GM21717 (cell line): ENCODE results near the gene KCTD19.

Experiments used
- ATAC-seq: cut with Tn5 transposase; IDR thresholded peaks from one replicate; pipeline ENCODE4 v1.9.1; 2021; ENCODE audit warnings: mild to moderate bottlenecking, moderate library complexity; ENCODE audit not compliant: unreplicated experiment

The KCTD19 gene

DNA sequence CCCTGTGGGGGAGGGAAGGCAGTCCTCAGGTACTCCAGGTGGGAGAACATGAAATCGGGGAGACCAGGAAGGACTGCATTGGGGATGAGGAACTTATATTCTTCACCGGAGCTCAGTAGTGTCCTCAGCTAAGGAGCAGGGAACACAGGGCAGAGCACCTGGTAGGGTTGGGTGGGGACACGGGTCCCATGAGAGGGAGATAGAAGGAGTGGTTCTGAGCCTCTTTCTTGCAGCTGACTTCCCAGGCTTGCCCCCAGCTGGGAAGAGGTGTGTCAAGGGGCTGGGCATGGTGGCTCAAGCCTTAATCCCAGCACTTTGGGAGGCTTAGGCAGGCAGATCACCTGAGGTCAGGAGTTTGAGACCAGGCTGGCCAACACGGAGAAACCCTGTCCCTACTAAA lies 81.4 kb downstream of the KCTD19 start:
- ATAC-seq: no peak

DNA sequence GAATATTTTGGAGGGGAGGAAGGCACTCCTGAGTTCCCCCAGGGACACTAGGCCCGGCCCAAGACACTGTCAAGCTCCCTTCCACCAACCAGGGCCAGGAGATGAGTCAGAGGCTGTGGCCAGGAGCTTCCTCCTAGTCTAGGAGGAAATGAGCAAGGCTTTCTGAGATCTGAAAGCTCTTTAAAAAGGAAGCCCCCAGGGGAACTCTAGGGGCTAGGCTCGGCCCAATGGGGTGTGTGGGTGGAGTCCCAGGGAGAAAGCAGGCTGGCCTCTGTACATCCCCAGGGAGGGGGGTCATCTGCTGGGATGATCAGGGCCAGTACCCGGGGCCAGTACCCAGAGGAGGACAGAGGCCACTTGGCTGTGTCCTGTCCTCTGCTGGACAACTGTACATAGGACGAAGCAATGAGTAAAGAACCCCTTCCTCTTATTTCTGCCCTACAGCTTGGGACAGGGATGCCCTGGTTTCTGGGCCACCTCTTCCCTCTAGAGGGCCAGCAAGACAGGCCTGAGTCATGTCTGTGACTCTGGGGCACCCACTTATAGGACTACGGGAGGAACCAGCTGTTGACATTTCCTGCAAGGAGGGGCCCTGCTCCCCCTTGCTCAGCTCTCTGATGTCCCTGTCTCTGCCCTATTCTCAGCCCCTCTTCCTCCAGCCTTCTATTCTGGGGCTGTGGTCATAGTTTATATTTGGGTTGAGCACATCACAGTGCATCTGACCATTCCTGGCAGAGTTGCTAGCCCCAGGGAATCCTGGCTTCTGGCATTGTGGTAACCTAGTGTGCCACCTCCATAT lies 82.0 kb downstream of the KCTD19 start:
- ATAC-seq: peak; percentile 42

DNA sequence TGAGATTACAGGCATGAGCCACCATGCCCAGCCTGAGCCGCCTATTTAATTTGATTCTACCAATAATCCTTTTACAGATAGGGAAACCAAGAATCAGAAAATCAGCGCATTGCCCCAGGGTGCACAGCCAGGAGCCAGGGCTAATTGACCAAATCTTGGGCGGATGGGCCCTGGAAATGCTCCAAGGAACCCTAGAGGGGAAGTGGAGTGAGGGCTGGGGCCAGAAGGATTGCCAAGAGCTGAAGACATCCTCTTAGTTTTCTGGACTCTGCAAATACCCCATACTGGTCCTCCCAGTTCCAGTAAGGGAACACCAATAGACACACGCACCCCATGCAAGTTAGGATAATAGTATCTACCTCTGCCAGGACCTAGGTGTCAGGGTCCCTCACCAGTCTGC lies 83.1 kb downstream of the KCTD19 start:
- no peak for ATAC-seq

DNA sequence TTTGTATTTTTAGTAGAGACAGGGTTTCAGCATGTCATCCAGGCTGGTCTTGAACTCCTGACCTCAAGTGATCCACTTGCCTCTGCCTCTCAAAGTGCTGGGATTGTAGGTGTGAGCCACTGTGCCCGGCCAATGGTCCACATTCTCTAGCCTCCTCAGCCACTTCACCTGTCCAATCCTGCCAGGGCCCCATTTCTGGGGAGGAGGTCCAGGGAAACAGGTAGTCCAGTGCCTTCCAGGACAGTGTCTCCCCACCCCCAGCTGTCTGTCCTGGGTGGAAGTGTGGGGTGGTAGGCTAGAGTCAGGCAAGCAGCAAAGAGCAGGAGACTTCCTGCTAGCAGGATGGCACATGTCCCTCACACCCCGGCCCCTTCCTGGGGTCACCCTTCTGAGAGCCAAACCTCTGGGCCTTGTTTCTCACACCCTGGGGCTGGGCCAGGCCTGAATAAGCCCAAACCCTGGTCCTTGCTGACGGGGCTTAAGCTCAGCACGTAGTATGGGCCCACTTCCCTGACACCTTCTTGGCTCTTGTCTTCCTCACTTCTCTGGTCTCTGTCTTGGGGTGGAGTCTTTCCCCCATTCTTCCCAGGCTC lies 84.3 kb downstream of the KCTD19 start:
- ATAC-seq: no peak

DNA sequence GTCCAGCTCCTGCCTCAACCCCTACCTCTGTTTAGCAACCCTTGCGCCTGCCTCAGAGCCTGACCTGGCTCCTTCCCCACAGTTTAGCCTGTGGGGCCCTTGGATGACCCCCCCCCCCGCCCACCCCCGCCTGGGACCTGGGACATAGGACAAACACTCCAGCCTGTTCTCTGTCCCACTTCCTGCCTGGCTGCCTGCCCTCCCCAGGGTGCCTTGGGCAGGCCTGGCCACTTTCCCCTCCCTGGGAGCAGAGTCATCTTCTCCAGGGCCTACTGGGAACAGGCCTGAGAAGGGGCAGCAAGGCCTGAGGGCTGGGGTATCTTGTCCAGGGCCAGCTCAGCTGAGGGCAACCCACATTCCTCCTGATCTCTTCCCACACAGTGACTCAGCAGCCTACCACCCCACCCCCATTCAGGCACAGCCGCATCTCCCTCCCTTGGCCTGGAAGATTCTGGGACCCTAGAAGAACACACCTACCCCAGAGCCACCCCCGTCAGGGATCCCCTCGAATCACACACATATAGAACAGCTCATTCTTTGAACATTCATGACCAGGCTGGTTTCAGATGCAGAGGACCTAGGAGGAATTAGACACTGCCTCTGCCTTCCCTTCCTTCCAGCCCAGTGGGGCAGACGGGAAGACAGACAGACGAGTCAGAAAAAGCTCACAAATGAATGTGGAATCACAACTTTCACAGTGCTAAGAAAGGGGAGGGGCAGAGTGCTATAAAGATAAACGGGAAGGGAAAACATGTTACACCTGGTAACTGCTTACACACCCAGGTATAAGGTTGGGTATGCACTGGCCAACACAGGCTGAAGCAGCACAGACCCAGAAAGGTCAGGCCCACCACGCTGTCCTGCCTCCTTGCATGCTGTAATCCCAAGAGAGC lies 85.3 kb downstream of the KCTD19 start:
- no peak for ATAC-seq

DNA sequence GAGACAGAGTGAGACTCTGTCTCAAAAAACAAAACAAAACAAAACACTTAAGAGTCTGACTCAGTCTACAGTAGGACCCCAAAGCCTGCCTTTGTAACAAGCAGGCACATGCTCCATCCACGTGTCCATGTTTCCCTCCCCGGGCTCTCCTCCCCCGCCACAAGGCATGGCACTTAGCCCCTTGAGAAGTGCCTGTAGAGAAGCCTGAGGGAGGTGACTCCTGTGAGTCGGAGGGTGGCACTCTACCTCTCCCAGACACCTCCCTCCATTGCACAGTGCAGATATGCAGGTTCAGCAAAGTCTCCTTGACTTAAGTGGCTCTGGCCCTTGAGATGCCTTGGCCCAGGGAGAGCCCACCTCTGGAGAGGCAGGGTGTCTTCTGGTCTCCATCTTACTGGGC lies 86.0 kb downstream of the KCTD19 start:
- no peak for ATAC-seq
